Adipocyte (in vitro differentiated cells): ENCODE measurements around the gene FCHSD2.

Experiments used
- DNase-seq: peaks from one replicate; pipeline ENCODE4 v3.0.0-alpha.2; 2015; ENCODE audit warnings: low read depth
- H3K27me3 ChIP-seq: replicated peaks from 2 replicates; pipeline ENCODE4 v1.7.0; 2013; ENCODE audit warnings: mild to moderate bottlenecking, low read length, moderate library complexity; ENCODE audit not compliant: control insufficient read depth, insufficient read depth
- H3K36me3 ChIP-seq: 2 replicates; pipeline ENCODE4 v1.7.0; 2013; ENCODE audit warnings: low read length, mild to moderate bottlenecking, moderate library complexity; ENCODE audit not compliant: control insufficient read depth, insufficient read depth, severe bottlenecking
- H3K4me1 ChIP-seq: 2 replicates; pipeline ENCODE4 v1.7.0; 2013; ENCODE audit warnings: mild to moderate bottlenecking, low read length, moderate library complexity; ENCODE audit not compliant: control insufficient read depth, insufficient read depth
- H3K4me3 ChIP-seq: 2 replicates; pipeline ENCODE4 v1.7.0; 2013; ENCODE audit warnings: mild to moderate bottlenecking, low read length, moderate library complexity
- H3K9ac ChIP-seq: 2 replicates; pipeline ENCODE4 v1.7.0; 2013; ENCODE audit warnings: mild to moderate bottlenecking, low read length, moderate library complexity
- H3K9me3 ChIP-seq: 2 replicates; pipeline ENCODE4 v1.7.0; 2013; ENCODE audit warnings: mild to moderate bottlenecking, low read length, moderate library complexity; ENCODE audit not compliant: control insufficient read depth

Gene FCHSD2

DNA sequence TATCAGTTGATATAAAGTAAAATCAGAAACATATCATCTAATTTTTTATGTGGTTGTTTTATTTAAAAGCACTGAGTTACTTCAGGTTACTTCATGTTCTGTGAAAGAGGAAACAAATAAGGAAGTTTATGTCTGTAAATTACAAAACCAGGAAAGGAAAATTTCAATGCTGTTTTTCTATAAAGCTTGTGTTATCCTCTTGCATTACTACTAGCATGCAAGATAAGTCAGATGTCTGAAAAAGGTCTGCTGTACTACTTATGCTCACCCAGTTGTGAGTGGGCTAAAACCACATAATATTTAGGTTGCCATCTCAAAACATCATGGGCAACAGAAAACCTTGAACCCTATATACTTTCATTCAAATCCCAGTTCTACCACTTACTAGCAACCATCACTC is 206.4 kb downstream of the FCHSD2 start:
- Histone ChIP-seq H3K27me3 (no peaks in the 10 kb centered on the region), H3K36me3 (peaks cover 3% of the 10 kb centered on the region), H3K4me3 (no peak overlapping the region), H3K9me3 (no peaks in the 10 kb centered on the region), H3K4me1 (peaks cover 11% of the 10 kb centered on the region), H3K9ac (no peak overlapping the region)
- DNase-seq: no peak

DNA sequence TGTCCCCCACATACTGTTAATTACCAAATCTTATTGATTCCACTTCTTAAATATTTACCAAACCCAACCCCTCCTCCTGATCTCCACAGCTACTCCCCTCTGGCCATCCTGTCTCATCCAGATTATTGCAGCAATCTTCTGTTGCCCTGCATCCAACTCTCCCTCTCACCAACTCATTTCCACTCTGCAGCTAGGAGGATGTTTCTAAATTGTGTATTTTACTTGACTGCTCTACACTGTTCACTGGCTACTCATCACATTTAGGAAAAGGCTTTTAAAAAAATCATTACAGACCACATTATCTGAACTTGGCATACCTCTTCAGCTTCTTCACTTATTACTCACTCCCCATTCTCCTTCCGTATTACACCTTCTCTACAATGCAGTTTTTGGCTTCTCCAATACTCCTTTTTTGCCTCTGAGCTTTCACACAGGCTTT is 210.0 kb downstream of the FCHSD2 start:
- Histone ChIP-seq H3K4me1 (peaks cover 11% of the 10 kb centered on the region), H3K9ac (no peak overlapping the region), H3K36me3 (no peaks in the 10 kb centered on the region), H3K9me3 (no peaks in the 10 kb centered on the region), H3K27me3 (no peaks in the 10 kb centered on the region), H3K4me3 (no peak overlapping the region)
- DNase-seq: peak; percentile 24

DNA sequence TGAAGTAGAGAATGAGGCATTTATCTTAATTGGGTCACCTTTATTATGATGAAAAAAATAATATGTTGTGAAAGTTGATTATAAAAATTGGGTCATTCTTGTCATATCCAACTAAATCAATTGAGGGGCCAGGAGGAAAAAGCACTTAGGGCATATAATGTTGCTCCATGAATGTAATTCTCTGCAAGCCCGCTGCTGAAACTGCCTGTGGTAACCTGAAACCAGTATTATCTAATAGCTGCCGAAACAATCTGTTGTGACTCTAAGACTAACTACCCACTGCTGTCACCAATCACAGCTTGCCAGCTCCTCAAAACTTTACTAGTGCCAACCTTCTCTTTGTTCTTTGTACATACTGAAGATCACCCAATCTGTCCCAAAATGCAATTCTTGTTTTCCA is 212.1 kb downstream of the FCHSD2 start:
- DNase-seq: peak; percentile 64
- Histone ChIP-seq H3K36me3 (no peaks in the 10 kb centered on the region), H3K4me1 (peaks cover 11% of the 10 kb centered on the region), H3K9ac (no peak overlapping the region), H3K4me3 (no peak overlapping the region), H3K9me3 (no peaks in the 10 kb centered on the region), H3K27me3 (no peaks in the 10 kb centered on the region)

DNA sequence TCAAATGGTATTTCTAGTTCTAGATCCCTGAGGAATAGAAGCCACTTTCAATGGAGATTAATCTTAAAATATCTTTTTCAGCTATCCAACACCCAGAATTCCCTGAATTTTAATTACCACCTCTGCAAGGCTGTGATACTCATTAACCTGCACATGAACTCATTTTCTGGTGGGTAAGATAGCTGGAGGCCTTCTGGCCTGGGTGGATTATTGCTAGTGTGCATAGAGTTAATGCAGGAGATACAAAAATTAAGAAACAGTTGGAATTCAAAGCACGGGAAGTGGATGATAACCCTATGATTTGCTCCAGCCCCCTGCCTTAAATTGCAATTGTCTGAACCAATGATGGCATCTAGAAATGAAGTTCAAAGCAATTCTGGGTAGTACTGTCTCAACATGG is 212.9 kb downstream of the FCHSD2 start:
- no peak for DNase-seq
- no peaks in the 10 kb centered on the region for H3K27me3 ChIP-seq

DNA sequence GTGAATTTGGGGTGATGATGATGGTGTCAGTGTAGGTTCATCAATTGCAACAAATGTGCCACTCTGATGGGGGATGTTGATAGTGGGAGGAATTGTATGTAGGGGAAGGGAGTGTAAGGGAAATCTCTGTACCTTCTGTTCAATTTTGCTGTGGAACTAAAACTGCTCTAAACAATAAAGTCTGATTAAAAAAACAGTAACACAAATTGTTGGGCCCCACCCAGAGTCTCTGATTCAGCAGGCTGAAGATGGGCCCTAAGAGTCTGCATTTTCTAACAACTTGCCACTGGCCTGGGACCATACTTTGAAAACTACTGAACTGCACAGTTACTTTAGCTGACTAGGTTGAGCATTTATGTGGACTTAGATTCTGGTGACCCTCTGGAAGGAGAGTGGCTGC is 214.7 kb downstream of the FCHSD2 start:
- Histone ChIP-seq H3K27me3 (no peaks in the 10 kb centered on the region), H3K36me3 (no peaks in the 10 kb centered on the region), H3K4me3 (no peak overlapping the region), H3K9ac (no peak overlapping the region), H3K9me3 (no peaks in the 10 kb centered on the region), H3K4me1 (peaks cover 13% of the 10 kb centered on the region)
- no peak for DNase-seq

More for the DNA sequence above, 212.9 kb downstream of the FCHSD2 start:
- peaks cover 15% of the 10 kb centered on the region for H3K4me1 ChIP-seq
- H3K9me3 ChIP-seq: no peaks in the 10 kb centered on the region
- no peak overlapping the region for H3K4me3 ChIP-seq
- no peak overlapping the region for H3K9ac ChIP-seq
- H3K36me3 ChIP-seq: no peaks in the 10 kb centered on the region

DNA sequence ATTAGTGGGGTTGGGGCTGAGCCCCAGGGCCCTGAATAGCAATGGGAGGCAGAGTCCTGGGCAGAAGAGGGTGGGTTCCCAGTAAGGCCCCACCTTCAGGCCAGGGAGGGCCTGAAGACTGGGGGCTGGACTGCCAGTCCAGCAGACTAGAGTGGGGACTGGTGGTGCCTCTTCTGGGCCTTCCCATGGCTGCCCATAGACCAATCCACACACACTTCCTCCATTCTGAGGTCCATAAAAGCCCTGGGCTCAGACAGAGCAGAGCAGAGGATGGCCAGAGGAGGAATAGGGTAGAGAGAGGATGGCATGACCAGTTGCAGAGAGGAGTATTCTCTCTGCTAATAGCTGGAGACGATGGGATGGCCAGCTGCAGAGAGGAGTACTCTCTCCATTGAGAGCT is 216.0 kb downstream of the FCHSD2 start:
- DNase-seq: no peak
- Histone ChIP-seq H3K27me3 (no peaks in the 10 kb centered on the region), H3K36me3 (no peaks in the 10 kb centered on the region), H3K9ac (no peak overlapping the region), H3K4me1 (peaks cover 4% of the 10 kb centered on the region), H3K4me3 (no peak overlapping the region), H3K9me3 (no peaks in the 10 kb centered on the region)

DNA sequence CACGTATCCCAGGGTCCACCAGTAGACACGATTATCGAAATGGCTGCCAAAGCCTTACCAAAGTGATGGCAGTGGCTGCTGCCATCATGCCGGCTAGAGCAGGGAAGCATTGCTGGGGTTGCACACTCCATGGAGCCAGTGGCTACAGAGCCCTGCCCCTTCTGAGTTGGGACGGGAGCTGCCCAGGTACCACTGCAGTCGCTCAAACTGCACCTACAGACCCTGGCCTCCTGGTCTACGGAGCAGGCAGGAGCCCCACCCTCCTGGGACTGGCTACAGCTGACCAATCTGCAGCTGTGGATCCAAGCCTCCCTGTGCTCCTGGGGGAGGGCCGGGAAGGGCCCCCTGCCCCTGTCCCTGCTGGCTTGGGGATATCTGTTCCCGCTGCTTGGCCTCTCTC is 216.5 kb downstream of the FCHSD2 start:
- H3K27me3 ChIP-seq: no peaks in the 10 kb centered on the region
- no peak overlapping the region for H3K9ac ChIP-seq
- H3K36me3 ChIP-seq: no peaks in the 10 kb centered on the region
- no peak overlapping the region for H3K4me3 ChIP-seq
- DNase-seq: no peak
- no peaks in the 10 kb centered on the region for H3K9me3 ChIP-seq
- peaks cover 6% of the 10 kb centered on the region for H3K4me1 ChIP-seq

DNA sequence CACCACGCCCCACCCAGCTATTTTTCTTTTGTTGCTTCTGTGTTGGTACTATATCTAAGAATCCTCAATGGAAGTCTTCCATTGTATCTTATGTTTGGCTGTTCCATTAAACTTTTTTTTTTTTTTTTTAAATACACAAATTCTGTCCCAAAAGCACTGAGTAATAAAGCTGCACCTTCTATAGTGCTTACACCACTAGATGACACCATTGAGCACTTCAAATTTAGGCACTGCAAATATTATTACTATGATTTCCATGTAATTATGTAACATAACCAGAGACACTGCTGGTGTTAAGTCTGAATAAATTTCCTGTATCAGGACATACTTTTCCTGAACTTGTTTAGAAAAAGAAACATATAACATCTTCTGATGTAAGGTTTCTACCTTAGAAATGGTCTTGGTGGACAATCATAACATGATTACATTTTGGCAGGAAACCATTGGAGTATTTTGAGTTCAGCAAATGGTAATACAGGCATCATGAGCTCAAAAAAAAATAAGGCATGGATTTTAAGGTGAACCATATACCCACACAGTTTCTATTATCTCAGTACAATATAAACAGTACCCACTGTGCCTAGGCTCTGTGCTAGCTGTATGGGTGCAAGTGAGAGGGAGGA is 217.4 kb downstream of the FCHSD2 start:
- DNase-seq: peak; percentile 68
- no peaks in the 10 kb centered on the region for H3K9me3 ChIP-seq

DNA sequence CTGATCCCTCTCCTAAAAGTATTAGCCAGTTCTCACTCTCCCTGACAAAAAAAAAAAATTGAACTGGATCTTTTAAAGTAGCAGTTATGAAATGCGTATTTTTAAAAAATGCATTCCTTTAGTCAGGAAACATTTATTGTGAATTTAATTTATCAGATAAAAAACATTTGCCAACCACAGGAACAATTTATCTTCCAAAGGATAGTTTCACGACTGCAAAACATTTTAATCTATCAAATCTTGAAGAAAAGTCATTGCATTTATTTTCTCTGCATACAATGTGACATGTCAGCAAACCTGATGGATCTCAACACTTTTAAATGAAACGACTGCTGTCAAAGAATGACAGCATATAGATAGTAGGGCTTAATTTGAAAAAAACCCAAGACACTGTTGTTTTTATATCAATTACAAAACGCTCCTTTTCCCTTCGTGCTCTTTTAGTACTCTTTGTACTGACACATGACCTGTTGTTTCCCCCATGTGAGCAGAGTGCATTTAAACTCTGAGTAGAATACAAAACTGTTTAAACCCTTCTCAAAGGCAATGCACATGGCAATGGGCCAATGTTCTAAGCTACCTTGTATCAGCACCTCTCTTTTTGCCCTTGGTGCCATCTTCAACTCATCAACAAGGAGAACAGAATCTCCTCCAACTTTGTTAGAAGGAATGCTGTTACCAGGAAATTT is 220.9 kb downstream of the FCHSD2 start:
- no peak overlapping the region for H3K4me3 ChIP-seq
- H3K9me3 ChIP-seq: no peaks in the 10 kb centered on the region
- H3K4me1 ChIP-seq: peaks cover 20% of the 10 kb centered on the region
- no peaks in the 10 kb centered on the region for H3K27me3 ChIP-seq
- no peak for DNase-seq
- no peak overlapping the region for H3K9ac ChIP-seq
- H3K36me3 ChIP-seq: no peaks in the 10 kb centered on the region

More for the DNA sequence above, 217.4 kb downstream of the FCHSD2 start:
- Histone ChIP-seq H3K9ac (no peak overlapping the region), H3K4me1 (peaks cover 15% of the 10 kb centered on the region), H3K4me3 (no peak overlapping the region), H3K36me3 (no peaks in the 10 kb centered on the region), H3K27me3 (no peaks in the 10 kb centered on the region)

DNA sequence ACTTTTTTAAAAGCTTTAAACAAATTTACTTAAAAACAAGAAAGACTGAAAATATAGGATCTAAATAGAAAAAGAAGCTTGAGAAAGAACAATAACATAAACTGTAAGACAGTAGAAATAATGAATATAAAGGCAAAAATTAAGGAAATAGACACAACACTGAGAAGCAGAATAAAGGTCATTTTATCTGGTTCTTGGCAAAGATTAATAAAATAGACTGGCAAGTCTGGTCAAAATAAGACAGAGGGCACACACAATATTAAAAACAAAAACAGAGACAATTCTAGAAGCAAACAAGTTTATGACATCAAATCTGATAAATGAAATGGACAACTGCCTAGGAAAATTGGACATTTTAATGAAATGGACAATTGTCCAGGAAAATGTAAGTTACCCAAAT is 222.1 kb downstream of the FCHSD2 start:
- no peak for DNase-seq
- no peaks in the 10 kb centered on the region for H3K27me3 ChIP-seq
- H3K36me3 ChIP-seq: no peaks in the 10 kb centered on the region
- H3K9ac ChIP-seq: peak overlapping the region; percentile 46
- peaks cover 19% of the 10 kb centered on the region for H3K4me1 ChIP-seq
- H3K4me3 ChIP-seq: no peak overlapping the region
- H3K9me3 ChIP-seq: no peaks in the 10 kb centered on the region

DNA sequence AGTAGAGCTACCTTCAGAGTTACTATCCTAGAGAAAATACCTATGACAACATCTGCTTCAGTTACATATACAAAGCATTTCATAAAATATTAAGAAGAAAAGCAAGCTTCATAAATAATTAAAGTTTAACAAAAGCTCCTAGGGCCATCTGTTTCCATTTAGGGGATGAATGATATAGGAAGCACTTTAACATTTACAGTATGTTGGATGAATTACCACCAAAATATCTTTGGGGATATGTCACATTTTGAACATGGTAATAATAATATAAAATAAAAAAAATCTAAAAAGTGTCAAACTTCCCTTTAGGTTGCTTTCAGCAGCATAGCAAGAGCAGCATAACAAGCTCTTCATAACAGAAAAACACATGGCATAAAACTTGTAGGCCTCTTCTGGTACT is 223.3 kb downstream of the FCHSD2 start:
- Histone ChIP-seq H3K9ac (no peak overlapping the region), H3K36me3 (no peaks in the 10 kb centered on the region), H3K9me3 (no peaks in the 10 kb centered on the region), H3K4me1 (peaks cover 15% of the 10 kb centered on the region), H3K4me3 (no peak overlapping the region), H3K27me3 (no peaks in the 10 kb centered on the region)
- peak; percentile 31 for DNase-seq
